SHP77 treated with DMSO at 0.1 percent for 48 hours (cell line): Measurements from ENCODE around the gene MFAP1.
"Not testable (repeated sequence)": the region's sequence is repeated elsewhere in the genome, so short reads cannot be mapped to it uniquely, and the experiment has no call there.

Source experiments
- DNase-seq: peaks from one replicate; lab custom pipeline; 2025; lab: John Stamatoyannopoulos, UW

The MFAP1 gene

DNA sequence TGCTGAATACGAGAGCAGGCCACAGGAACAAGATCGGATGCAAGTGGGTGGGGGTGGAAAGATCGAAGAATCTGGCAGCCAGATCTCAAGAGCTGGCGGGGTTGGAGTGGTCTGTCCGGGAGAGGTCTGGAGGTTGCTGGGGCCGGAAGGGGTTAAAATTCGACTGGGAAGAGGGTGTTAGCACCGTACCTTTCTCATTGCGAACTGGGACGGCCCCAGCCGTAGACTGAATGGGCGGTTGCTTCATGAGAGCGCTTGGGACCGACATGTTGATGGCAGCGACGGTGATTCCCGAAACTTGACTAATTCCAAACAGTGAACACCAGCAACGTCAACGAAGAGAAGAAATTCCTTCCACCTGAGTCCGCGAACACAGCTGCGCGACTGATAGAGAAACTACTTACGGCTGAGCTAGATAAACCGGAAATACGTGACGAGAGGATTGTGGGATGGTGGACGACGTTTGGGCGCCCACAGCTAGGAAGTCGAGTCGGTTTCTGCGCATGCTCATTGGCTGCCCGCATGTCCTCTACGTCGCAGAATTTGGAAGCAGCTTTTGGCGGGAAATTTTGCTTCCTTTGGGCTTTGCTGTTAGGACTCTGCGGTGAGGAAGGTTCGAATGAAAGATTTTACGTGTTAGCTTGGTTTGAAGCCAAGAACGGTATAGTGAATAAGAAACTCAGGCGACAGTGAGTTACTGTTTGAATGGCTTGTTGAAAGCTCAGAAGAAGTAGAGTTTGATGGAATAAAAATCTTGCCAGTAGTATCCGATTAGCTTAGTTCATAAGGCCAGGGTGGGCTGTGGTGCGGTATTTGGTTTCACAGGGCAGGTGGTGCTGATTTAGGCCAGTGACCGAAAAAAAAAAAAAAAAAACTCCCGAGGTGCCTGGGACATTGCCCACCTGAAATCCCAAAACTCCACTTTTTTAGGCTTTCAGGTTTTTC lies at the start of gene MFAP1:
Gene MFAP1 (minus strand): TSS at position 389 of the 945 bp plus-strand sequence. CDS start 121 bp downstream, at position 268.
- DNase-seq: peak; percentile 93

- DNase-seq: no peak
These were observed 49.2 kb upstream of the MFAP1 start for GRCh38 chr15:43873651-43874050.

DNA sequence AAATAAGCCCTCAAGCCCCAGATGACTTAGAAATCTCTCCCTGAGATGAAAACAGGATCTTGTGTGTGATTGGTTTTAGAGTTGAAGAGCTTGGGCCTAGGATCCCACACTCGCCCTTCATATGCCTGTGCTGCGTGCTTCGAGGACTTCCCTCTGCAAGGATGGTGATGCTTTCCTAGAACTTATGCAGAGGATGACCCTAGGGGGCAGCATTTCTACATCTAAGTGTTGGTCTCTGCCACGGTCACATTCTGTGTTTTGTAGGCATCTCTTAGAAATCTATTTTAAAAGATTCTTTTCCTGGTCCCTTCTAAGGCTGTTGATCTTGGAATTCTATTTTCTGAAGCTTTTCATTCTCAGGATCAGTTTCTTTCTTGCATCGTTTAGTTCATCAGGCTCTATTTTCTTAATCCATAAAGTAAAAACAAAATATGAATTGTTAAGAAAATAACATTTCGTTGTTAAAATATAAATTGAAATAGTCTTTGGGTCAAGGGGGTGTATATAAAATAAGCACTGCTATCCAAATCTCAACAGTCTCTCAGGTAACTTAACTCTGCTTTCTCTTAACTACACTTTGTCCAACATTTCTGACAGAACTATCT lies 48.0 kb upstream of the MFAP1 start:
- peak; percentile 12 for DNase-seq

DNA sequence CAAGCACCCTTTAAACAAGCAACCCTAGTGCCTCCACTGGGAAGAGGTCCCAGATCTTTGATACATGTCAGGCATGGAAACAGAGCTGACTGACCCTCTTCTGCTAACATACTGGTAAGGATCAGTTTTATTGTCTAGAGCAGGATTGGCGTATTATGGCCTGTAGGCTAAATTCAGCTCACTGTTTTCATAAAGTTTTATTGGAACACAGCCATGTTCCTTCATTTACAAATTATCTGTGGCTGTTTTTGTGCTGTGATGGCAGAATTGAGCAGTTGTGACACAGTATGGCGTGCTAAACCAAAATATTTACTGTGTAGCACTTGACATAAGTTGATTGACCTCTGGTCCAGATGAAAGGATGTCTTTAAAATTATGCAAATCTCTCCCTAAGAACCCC lies 47.3 kb upstream of the MFAP1 start:
- no peak for DNase-seq

- DNase-seq: no peak
These were observed 43.9 kb upstream of the MFAP1 start for GRCh38 chr15:43868406-43868805.

DNA sequence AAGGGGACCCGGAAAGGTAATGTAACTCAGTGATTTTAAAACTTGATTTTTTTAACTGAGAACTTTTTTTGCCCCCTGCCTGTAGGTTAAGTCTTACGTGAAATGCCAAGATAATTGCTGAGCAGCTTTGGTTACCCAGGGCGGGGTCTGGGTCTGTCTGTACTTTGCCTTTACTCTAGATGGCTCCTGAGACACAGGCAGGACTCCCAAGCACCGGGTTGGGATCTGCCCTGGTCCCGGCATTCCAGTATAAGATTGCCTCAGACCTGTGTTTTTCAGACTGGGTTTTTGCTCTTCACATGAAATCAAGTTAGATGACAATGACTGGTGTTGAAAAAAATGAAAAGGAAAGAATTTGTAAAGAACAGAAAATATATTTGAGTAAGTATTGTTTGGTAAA lies 42.6 kb upstream of the MFAP1 start:
- DNase-seq: no peak

DNA sequence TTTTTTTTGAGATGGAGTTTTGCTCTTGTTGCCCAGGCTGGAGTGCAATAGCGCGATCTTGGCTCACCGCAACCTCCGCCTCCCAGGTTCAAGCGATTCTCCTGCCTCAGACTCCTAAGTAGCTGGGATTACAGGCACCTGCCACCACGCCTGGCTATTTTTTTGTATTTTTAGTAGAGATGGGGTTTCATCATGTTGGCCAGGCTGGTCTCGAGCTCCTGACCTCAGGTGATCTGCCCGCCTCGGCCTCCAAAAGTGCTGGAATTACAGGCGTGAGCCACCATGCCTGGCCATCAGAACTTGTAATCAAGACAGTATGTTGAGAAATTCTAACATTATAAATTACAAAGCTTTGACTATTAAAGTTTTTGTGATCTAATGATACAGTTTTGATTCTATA lies 42.1 kb upstream of the MFAP1 start:
- not testable (repeated sequence) for DNase-seq

DNA sequence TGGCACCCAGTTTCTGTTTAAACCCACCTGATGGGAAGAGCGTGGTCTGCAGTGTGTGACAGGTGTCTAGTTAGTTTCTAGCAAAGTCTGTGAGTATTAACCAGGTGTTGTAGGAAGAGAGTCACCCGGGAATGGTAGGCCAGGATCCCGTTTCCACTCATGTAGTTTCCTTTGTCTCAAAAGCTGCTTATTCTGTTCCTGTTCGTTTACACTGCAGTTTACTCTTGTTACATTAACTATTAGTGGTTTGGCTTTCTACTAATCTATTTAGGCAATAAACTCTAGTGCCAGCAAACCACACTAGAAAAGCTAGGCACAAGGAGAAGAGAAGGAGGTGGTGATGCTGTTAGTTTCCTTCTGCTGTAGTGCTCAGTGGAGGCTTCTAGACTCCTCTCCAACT lies 35.1 kb upstream of the MFAP1 start:
- DNase-seq: no peak

GRCh38 chr15:43854801-43855200 lies 30.3 kb upstream of the MFAP1 start:
- no peak for DNase-seq

DNA sequence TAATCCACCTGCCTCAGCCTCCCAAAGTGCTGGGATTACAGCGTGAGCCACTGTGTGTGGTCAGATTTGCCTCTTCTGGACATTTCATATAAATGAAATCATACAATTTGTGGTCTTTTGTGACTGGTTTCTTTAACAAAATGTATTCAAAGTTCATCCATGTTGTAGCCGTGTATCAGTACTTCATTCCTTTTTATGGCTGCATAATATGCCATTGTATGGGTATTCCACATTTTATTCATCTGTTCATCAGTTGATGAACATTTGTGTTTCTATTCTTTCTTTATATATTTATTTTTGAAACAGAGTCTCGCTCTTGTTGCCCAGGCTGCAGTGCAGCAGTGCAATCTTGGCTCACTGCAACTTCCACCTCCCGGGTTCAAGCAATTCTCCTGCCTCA lies 28.1 kb upstream of the MFAP1 start:
- no peak for DNase-seq

DNA sequence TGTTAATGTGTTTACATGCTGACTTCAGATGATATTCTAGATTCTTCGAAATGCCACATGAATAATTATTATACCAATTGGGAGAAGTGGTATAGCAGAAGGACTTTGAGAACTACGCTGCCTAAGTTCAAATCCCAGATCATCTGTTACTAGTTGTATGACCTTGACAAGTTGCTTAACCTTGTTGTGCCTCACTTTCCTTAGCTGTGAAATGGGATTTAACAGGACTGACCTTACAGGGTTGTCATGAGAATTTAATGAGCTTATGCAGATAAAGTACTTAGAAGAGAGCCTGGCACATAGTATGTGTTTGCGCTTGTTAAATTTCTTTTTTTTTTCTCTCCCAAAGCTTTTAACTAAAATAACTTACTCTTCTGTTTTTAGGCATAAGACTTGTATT lies 26.8 kb upstream of the MFAP1 start:
- no peak for DNase-seq

DNA sequence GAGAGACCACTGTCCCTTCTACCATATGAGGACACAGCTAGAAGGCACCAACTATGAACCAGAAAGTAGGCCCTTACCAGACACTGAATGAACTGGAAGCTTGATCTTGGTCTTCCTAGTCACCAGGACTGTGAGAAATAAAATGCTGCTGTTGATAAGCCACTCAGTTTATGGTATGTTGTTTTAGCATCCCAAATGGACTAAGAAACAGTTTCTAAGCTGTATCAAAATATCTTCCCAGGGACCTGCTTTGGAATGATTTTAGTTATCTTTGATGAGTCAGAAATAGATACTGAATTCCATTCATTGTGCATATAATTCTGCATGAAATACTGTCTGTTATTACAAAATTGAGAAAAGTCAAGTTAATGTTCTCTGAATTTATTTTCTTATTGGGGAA lies 20.9 kb upstream of the MFAP1 start:
- DNase-seq: no peak

DNA sequence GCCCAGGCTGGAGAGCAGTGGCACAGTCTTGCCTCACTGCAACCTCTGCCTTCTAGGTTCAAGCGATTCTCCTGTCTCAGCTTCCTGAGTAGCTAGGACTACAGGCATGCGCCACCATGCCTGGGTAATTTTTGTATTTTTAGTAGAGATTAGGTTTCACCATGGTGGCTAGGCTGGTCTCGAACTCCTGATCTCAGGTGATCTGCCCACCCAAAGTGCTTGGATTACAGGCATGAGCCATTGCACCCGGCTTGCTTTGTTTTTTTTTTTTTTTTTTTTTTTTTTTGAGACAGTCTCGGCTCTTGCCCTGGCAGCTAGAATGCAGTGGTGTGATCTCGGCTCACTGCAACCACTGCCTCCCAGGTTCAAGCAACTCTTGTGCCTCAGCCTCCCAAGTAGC lies 8.0 kb upstream of the MFAP1 start:
- DNase-seq: not testable (repeated sequence)

- not testable (repeated sequence) for DNase-seq
These were observed 7.1 kb upstream of the MFAP1 start for GRCh38 chr15:43831519-43832052.

GRCh38 chr15:43830691-43831275 lies 6.3 kb upstream of the MFAP1 start:
- DNase-seq: not testable (repeated sequence)

- DNase-seq: not testable (repeated sequence)
These were observed 5.6 kb upstream of the MFAP1 start for GRCh38 chr15:43829951-43830540.

GRCh38 chr15:43828061-43828657 lies 3.7 kb upstream of the MFAP1 start:
- DNase-seq: no peak

- DNase-seq: peak; percentile 50
These were observed 2.2 kb upstream of the MFAP1 start, which contains the start of gene WDR76 for GRCh38 chr15:43826508-43827341. Gene WDR76, plus strand, starts transcription at chr15:43827002. Its CDS starts 31 bp downstream, at chr15:43827033.

GRCh38 chr15:43826029-43826507 lies 1.6 kb upstream of the MFAP1 start:
- DNase-seq: no peak

GRCh38 chr15:43825305-43825704 lies 815 bp upstream of the MFAP1 start:
- not testable (repeated sequence) for DNase-seq

DNA sequence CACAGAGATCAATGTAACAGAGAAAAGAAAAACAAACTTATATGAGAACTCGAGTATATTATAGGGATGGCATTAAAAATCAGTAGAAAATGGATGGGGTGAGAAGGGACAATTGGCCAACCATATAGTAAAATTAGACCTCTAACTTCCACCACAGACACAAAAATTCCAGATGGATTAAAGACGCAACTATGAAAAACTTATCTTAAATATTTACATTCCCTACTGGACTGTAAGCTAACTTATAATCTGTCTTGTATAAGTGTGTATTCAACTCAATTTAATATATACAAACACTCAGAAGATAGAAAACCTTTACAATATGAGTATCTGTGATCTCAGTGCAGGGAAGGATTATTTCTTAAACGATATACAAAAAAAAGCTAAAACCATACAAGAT lies 3.0 kb downstream of the MFAP1 start:
- no peak for DNase-seq
